ENCODE results near the gene APLF. TPM values are rescaled to one million over a fixed set of nuclear protein-coding genes. Genes with fewer than 3 reads are reported as not detected.

The APLF gene
- total and polyA plus RNA-seq, 10 of the 15 experiments (the other 5 are each of a cell fraction or from before 2014, with no cell fraction given): 0.66 to 2.8 (median 1.8) TPM

DNA sequence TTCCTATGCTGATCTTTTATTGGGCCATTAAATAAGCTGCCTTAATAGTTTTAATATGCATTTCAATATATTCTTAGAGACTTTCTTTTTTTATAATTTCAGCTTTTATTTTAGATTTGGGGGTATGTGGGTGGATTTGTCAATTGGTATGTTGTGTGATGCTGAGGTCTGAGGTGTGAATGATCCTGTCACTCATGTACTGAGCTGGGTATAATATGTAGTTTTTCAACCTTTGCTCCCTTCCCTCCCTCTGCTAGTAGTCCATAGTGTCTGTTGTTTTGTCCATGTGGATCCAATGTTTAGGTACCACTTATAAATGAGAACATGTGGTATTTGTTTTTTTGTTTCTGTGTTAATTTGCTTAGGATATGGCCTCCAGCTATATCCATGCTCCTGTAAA, 140.5 kb downstream of the APLF start:
- no TSS peak for BruUV-seq (replicated peaks)
- no peaks in the 10 kb centered on the region for H3K36me3 ChIP-seq (ENCODE audit: control insufficient read depth in 2 of 2, insufficient read depth in 2 of 2, low read length in 1 of 2)
- H2AFZ ChIP-seq (ENCODE audit: control insufficient read depth, low read depth, low read length): no peak overlapping the region
- no peak overlapping the region for H3K27ac ChIP-seq (ENCODE audit: control insufficient read depth, insufficient read depth)
- ChIA-PET SMC1A (ENCODE audit: uncharacterized antibody, unreplicated experiment) (interaction anchor here (0.9 to 1.3 kb wide), 3 partner anchors 13 to 144 kb away, joined by 3 read pairs; no protein-coding TSS in a partner anchor), RAD21 (ENCODE audit: unreplicated experiment) (no interaction called here), POLR2A (no interaction called here), CTCF (interaction anchor here (0.6 to 4.2 kb wide), 2 partner anchors 12 to 115 kb away, joined by 3 to 21 read pairs; no protein-coding TSS in a partner anchor)
- H3K79me2 ChIP-seq (ENCODE audit: control insufficient read depth, insufficient read depth, low read length): no peaks in the 10 kb centered on the region
- TF ChIP-seq POLR2AphosphoS2 (IDR thresholded peaks at IDR 0.05; ENCODE audit: low read depth, low read length): no peak
- no peak for TF ChIP-seq MXI1 (IDR thresholded peaks at IDR 0.05; ENCODE audit: low read depth, low read length)
- no peak for TF ChIP-seq ZBED1 (IDR thresholded peaks at IDR 0.05; ENCODE audit: borderline replicate concordance)
- TF ChIP-seq, protein P1, sequence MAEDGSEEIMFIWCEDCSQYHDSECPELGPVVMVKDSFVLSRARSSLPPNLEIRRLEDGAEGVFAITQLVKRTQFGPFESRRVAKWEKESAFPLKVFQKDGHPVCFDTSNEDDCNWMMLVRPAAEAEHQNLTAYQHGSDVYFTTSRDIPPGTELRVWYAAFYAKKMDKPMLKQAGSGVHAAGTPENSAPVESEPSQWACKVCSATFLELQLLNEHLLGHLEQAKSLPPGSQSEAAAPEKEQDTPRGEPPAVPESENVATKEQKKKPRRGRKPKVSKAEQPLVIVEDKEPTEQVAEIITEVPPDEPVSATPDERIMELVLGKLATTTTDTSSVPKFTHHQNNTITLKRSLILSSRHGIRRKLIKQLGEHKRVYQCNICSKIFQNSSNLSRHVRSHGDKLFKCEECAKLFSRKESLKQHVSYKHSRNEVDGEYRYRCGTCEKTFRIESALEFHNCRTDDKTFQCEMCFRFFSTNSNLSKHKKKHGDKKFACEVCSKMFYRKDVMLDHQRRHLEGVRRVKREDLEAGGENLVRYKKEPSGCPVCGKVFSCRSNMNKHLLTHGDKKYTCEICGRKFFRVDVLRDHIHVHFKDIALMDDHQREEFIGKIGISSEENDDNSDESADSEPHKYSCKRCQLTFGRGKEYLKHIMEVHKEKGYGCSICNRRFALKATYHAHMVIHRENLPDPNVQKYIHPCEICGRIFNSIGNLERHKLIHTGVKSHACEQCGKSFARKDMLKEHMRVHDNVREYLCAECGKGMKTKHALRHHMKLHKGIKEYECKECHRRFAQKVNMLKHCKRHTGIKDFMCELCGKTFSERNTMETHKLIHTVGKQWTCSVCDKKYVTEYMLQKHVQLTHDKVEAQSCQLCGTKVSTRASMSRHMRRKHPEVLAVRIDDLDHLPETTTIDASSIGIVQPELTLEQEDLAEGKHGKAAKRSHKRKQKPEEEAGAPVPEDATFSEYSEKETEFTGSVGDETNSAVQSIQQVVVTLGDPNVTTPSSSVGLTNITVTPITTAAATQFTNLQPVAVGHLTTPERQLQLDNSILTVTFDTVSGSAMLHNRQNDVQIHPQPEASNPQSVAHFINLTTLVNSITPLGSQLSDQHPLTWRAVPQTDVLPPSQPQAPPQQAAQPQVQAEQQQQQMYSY (CRISPR knock-in tag; IDR thresholded peaks at IDR 0.05): no peak
- no peak for TF ChIP-seq POLR2AphosphoS5 (IDR thresholded peaks at IDR 0.05; ENCODE audit: low read length)
- no peak for TF ChIP-seq TCF3 (IDR thresholded peaks at IDR 0.05; ENCODE audit: borderline replicate concordance, insufficient read depth, low read depth, low read length)
- TF ChIP-seq, protein P2, sequence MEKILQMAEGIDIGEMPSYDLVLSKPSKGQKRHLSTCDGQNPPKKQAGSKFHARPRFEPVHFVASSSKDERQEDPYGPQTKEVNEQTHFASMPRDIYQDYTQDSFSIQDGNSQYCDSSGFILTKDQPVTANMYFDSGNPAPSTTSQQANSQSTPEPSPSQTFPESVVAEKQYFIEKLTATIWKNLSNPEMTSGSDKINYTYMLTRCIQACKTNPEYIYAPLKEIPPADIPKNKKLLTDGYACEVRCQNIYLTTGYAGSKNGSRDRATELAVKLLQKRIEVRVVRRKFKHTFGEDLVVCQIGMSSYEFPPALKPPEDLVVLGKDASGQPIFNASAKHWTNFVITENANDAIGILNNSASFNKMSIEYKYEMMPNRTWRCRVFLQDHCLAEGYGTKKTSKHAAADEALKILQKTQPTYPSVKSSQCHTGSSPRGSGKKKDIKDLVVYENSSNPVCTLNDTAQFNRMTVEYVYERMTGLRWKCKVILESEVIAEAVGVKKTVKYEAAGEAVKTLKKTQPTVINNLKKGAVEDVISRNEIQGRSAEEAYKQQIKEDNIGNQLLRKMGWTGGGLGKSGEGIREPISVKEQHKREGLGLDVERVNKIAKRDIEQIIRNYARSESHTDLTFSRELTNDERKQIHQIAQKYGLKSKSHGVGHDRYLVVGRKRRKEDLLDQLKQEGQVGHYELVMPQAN (conservative IDR thresholded peaks at IDR 0.05): no peak
- no peak for TF ChIP-seq HDAC2 (IDR thresholded peaks at IDR 0.05)
- TF ChIP-seq NBN (IDR thresholded peaks at IDR 0.05): no peak
- TF ChIP-seq KAT2A (conservative IDR thresholded peaks at IDR 0.05; ENCODE audit: control insufficient read depth, low read depth, low read length): no peak
- no peak for TF ChIP-seq NFYA (IDR thresholded peaks at IDR 0.05; ENCODE audit: borderline replicate concordance, low read depth, low read length)
- no peak for TF ChIP-seq HCFC1 (IDR thresholded peaks at IDR 0.05; ENCODE audit: low read length)
- TF ChIP-seq YBX1 (IDR thresholded peaks at IDR 0.05): no peak
- TF ChIP-seq, protein P3, sequence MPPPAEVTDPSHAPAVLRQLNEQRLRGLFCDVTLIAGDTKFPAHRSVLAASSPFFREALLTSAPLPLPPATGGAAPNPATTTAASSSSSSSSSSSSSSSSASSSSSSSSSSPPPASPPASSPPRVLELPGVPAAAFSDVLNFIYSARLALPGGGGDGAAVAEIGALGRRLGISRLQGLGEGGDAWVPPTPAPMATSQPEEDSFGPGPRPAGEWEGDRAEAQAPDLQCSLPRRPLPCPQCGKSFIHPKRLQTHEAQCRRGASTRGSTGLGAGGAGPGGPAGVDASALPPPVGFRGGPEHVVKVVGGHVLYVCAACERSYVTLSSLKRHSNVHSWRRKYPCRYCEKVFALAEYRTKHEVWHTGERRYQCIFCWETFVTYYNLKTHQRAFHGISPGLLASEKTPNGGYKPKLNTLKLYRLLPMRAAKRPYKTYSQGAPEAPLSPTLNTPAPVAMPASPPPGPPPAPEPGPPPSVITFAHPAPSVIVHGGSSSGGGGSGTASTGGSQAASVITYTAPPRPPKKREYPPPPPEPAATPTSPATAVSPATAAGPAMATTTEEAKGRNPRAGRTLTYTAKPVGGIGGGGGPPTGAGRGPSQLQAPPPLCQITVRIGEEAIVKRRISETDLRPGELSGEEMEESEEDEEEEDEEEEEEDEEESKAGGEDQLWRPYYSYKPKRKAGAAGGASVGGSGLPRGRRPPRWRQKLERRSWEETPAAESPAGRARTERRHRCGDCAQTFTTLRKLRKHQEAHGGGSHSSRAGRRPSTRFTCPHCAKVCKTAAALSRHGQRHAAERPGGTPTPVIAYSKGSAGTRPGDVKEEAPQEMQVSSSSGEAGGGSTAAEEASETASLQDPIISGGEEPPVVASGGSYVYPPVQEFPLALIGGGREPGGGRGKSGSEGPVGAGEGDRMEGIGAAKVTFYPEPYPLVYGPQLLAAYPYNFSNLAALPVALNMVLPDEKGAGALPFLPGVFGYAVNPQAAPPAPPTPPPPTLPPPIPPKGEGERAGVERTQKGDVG (CRISPR knock-in tag; IDR thresholded peaks at IDR 0.05): no peak
- no peak for TF ChIP-seq RUNX3 (IDR thresholded peaks at IDR 0.05; ENCODE audit: low read length)
- no peak for TF ChIP-seq EP300 (IDR thresholded peaks at IDR 0.05; ENCODE audit: borderline replicate concordance in 1 of 2, control insufficient read depth in 1 of 2, low read depth in 2 of 2, low read length in 2 of 2)
- H3K9ac ChIP-seq (ENCODE audit: control insufficient read depth, insufficient read depth, low read length): no peak overlapping the region
- H4K20me1 ChIP-seq (ENCODE audit: control insufficient read depth, insufficient read depth): no peaks in the 10 kb centered on the region
- ATAC-seq (no peak), FAIRE-seq (no peak), DNase-seq (ENCODE audit: low read depth, low spot score) (no peak)
- no peak overlapping the region for H3K4me2 ChIP-seq (ENCODE audit: control insufficient read depth, insufficient read depth)
- H3K27me3 ChIP-seq (replicated peaks in 1 of 2; ENCODE audit: control insufficient read depth in 2 of 2, insufficient read depth in 2 of 2, low read length in 1 of 2): no peaks in the 10 kb centered on the region
- intact Hi-C loops (cut with micrococcal nuclease; ENCODE audit: unreplicated experiment): no loop called here
- no peaks in the 10 kb centered on the region for H3K4me1 ChIP-seq (ENCODE audit: control insufficient read depth, insufficient read depth, low read length)
- no peak overlapping the region for H3K4me3 ChIP-seq
- in situ Hi-C loops (cut with MboI): no loop called here
- H3K9me3 ChIP-seq (replicated peaks; ENCODE audit: control insufficient read depth, insufficient read depth, low read length): no peaks in the 10 kb centered on the region

All from GM12878 (cell line).